Epithelial cell of esophagus (primary cell): ENCODE results near the gene ARHGEF37.

ENCODE experiments used
- DNase-seq: peaks from one replicate; pipeline ENCODE4 v3.0.0; 2010; ENCODE audit warnings: low read depth
- H3K4me3 ChIP-seq: 2 replicates; pipeline ENCODE4 v1.5.1; 2011; ENCODE audit warnings: mild to moderate bottlenecking, low read length, control low read depth
- CTCF ChIP-seq: IDR thresholded peaks from 2 replicates; pipeline ENCODE4 v1.5.1; 2011; ENCODE audit warnings: low read depth, mild to moderate bottlenecking, low read length, control low read depth, inconsistent platforms; ENCODE audit not compliant: insufficient read depth; ENCODE audit errors: missing control alignments

Gene ARHGEF37

GRCh38 chr5:149680810-149681221 is 99.5 kb downstream of the ARHGEF37 start:
- TF ChIP-seq CTCF, result no peak
- H3K4me3 ChIP-seq, result no peak overlapping the region
- DNase-seq, result no peak

DNA sequence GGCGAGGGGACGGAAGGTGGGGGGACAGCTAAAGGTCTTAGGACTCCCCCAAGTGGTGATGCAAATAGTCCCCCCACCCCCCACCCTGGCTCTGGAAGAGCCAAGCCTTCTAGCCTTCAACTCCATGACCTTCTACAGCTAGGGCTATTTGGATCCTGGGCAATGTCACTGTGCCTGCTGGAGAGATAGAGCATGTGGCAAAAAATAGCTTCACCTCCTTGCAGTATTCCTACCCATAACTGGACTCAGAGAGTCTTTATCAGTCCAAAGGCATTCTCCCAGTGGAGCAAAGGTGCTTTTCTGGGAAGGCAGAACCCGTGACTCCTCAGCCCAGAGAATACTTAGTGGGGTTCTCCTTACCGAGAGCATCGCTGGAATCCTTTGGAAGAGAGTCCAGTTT is 100.0 kb downstream of the ARHGEF37 start:
- no peak overlapping the region for H3K4me3 ChIP-seq
- DNase-seq, result no peak
- TF ChIP-seq CTCF, result no peak

DNA sequence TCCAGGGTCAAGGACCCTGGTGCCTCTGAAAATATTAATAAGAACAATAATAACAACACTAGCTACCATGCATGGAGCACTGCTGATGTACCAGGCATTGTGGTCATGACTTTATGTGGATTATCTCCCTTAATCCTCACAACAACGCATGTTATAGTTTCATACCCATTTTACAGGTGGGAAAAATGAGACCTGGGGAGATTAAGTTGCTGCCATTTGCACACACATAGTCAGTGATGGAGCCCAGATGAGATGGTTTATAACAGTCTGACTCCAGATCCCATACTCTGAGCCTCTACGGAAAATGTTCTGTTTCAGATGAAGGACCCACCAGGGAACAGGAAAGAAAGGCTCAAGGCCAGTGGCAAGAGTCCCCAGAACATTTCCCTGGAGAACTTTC is 100.6 kb downstream of the ARHGEF37 start:
- no peak for TF ChIP-seq CTCF
- DNase-seq, result no peak
- H3K4me3 ChIP-seq, result no peak overlapping the region

- no peak for TF ChIP-seq CTCF
- no peak overlapping the region for H3K4me3 ChIP-seq
- DNase-seq, result no peak
Observed at GRCh38 chr5:149682532-149683075, 101.3 kb downstream of the ARHGEF37 start.

DNA sequence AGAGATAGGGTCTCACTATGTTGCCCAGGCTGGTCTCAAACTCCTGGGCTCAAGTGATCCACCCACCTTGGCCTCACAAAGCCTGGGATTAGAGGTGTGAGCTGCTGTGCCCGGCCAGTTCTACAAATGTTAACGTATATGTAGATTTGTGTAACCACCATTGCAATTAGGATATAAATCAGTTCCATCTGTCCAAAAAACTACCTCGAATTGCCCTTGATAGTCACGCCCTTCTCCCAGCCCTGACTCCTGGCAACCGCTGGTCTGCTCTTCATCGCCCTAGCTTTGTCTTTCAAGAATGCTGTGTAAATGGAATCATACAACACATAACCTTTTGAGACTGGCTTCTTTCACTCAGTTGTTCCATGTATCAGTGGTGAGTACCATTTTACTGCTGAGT is 102.7 kb downstream of the ARHGEF37 start:
- TF ChIP-seq CTCF, result no peak
- no peak for DNase-seq
- no peak overlapping the region for H3K4me3 ChIP-seq

DNA sequence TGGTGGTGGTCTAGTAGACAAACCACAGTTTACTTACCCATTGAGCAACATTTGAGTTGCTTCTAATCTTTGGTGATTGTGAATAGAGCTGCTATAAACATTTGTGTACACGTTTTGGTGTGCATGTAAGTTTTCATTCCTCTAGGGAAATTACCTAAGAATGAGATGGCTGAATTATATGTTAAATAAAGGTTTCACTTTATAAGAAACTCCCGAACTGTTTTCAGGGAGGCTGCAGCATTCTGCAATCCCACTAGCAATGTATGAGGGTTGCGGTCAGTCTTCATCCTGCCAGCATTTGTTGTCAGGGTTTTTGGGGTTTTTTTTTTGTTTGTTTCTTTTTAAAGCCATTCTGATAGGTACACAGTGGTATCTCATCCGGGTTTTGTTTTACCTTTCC is 103.1 kb downstream of the ARHGEF37 start:
- no peak for TF ChIP-seq CTCF
- H3K4me3 ChIP-seq, result no peak overlapping the region
- DNase-seq, result no peak
